GM18499 (cell line): ENCODE measurements around the gene SLC9B2.

Experiments
- ATAC-seq: cut with Tn5 transposase; IDR thresholded peaks from one replicate; pipeline ENCODE4 v1.9.1; 2021; ENCODE audit warnings: moderate number of reproducible peaks; ENCODE audit not compliant: insufficient read depth, unreplicated experiment

SLC9B2 gene

GRCh38 chr4:103079621-103080020 lies 3.1 kb upstream of the SLC9B2 start:
- ATAC-seq, result no peak

- peak; percentile 25 for ATAC-seq
Measured at GRCh38 chr4:103075894-103076746, 441 bp downstream of the SLC9B2 start.

GRCh38 chr4:103075435-103075893 lies 1.1 kb downstream of the SLC9B2 start:
- no peak for ATAC-seq

- peak; percentile 34 for ATAC-seq
Measured at GRCh38 chr4:103074744-103075434, 1.7 kb downstream of the SLC9B2 start.

GRCh38 chr4:103073792-103074438 lies 2.6 kb downstream of the SLC9B2 start:
- no peak for ATAC-seq

- ATAC-seq, result no peak
Measured at GRCh38 chr4:103067841-103068547, 8.6 kb downstream of the SLC9B2 start.

- no peak for ATAC-seq
Measured at GRCh38 chr4:103060453-103061148, 16.0 kb downstream of the SLC9B2 start.

- no peak for ATAC-seq
Measured at GRCh38 chr4:103054030-103054429, 22.5 kb downstream of the SLC9B2 start.

GRCh38 chr4:103052779-103053178 lies 23.8 kb downstream of the SLC9B2 start:
- no peak for ATAC-seq

GRCh38 chr4:103052145-103052544 lies 24.4 kb downstream of the SLC9B2 start:
- ATAC-seq, result no peak

- ATAC-seq, result no peak
Measured at GRCh38 chr4:103050736-103051436, 25.7 kb downstream of the SLC9B2 start.

GRCh38 chr4:103046416-103047290 lies 29.9 kb downstream of the SLC9B2 start:
- peak; percentile 87 for ATAC-seq

GRCh38 chr4:103044183-103044582 lies 32.4 kb downstream of the SLC9B2 start:
- no peak for ATAC-seq

GRCh38 chr4:103036169-103036568 lies 40.4 kb downstream of the SLC9B2 start:
- no peak for ATAC-seq

GRCh38 chr4:103032574-103032973 lies 44.0 kb downstream of the SLC9B2 start:
- no peak for ATAC-seq

GRCh38 chr4:103030791-103031190 lies 45.8 kb downstream of the SLC9B2 start:
- ATAC-seq, result no peak

GRCh38 chr4:103029300-103029699 lies 47.3 kb downstream of the SLC9B2 start:
- ATAC-seq, result no peak

GRCh38 chr4:103026868-103027267 lies 49.7 kb downstream of the SLC9B2 start:
- ATAC-seq, result no peak
